Gastroesophageal sphincter (tissue), 3 donors: ENCODE measurements around the gene AQP12B.

Experiments used
- CTCF ChIP-seq, 4 experiments: fragments of 200-600 bp in 2 of 4; fragments of 450-650 bp in 2 of 4; sonication (generic) in 1 of 4; IDR thresholded peaks; one replicate each; pipeline ENCODE4 v1.5.1; 2017 to 2019; ENCODE audit warnings: antibody characterized with exemption in 4 of 4, mild to moderate bottlenecking in 2 of 4, moderate library complexity in 2 of 4
- POLR2A ChIP-seq, 2 donors: fragments of 450-650 bp; IDR thresholded peaks; one replicate each; pipeline ENCODE4 v1.6.1; 2017; ENCODE audit warnings: antibody characterized with exemption in 2 of 2, mild to moderate bottlenecking in 2 of 2, moderate library complexity in 1 of 2

- TF ChIP-seq CTCF (IDR thresholded peaks at IDR 0.05), result no peak
- no peak for TF ChIP-seq POLR2A (IDR thresholded peaks at IDR 0.05)
Observed at GRCh38 chr2:240670402-240670801, 12.3 kb downstream of the AQP12B start.
